ENCODE data around the gene FAM118A. TPM values are rescaled to one million over a fixed set of nuclear protein-coding genes. Genes with fewer than 3 reads are reported as not detected.
A peak's percentile ranks its signal among the peaks of the same experiment; 100 is the strongest.

The FAM118A gene
- total RNA-seq, 1 donor from 2014 or later = 18.3 TPM

DNA sequence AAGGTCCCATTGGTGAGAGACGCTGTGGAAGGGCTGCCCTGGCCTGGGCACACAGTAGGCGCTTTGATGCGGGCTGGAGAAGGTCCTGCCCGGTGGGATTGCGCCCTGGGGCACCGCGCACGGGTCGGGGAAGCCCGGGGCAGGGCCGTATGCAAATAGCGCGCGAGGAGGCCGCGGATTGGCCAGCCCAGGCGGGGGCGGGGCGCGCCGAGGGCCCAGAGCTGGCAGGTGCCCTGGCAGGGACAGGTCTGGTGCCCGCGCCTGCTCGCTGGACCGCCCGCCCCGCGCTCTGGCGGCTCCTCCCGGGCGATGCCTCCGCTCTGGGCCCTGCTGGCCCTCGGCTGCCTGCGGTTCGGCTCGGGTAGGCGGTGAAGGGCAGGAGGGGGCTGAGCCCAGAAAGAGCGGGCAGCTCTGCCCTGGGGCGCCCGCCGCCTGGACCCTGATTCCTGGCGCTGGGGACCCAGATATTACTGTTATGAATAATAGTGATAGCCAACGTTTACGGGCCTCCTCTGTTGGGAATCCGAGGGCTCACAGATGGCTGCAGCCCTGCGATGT, 24.9 kb upstream of the FAM118A start, which contains the start of gene UPK3A:
Gene UPK3A (plus strand): TSS at position 245 of the 558 bp plus-strand sequence. CDS start 65 bp downstream, at position 310.
- TF ChIP-seq, protein P1, sequence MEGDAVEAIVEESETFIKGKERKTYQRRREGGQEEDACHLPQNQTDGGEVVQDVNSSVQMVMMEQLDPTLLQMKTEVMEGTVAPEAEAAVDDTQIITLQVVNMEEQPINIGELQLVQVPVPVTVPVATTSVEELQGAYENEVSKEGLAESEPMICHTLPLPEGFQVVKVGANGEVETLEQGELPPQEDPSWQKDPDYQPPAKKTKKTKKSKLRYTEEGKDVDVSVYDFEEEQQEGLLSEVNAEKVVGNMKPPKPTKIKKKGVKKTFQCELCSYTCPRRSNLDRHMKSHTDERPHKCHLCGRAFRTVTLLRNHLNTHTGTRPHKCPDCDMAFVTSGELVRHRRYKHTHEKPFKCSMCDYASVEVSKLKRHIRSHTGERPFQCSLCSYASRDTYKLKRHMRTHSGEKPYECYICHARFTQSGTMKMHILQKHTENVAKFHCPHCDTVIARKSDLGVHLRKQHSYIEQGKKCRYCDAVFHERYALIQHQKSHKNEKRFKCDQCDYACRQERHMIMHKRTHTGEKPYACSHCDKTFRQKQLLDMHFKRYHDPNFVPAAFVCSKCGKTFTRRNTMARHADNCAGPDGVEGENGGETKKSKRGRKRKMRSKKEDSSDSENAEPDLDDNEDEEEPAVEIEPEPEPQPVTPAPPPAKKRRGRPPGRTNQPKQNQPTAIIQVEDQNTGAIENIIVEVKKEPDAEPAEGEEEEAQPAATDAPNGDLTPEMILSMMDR (IDR thresholded peaks at IDR 0.05; ENCODE audit: insufficient read depth, low read depth, low read length) = no peak
- peak; percentile 74 for TF ChIP-seq EZH2 (IDR thresholded peaks at IDR 0.05; ENCODE audit: insufficient read depth, low read length)
- Mint-ChIP-seq H3K27me3 (ENCODE audit: low read depth, unreplicated experiment) (peaks cover 49% of the 10 kb centered on the region), H3K27ac (ENCODE audit: unreplicated experiment) (no peak within 1 kb of the TSS), H3K4me3 (ENCODE audit: unreplicated experiment) (no peak within 1 kb of the TSS), H3K36me3 (ENCODE audit: low read depth, unreplicated experiment) (no peaks in the 10 kb centered on the region), H3K9me3 (ENCODE audit: unreplicated experiment) (peaks cover 2% of the 10 kb centered on the region), H3K4me1 (ENCODE audit: low read depth, unreplicated experiment) (peaks cover 2% of the 10 kb centered on the region)
- Histone ChIP-seq H3K79me2 (ENCODE audit: insufficient read depth, low read length) (no peaks in the 10 kb centered on the region), H3K27ac (ENCODE audit: low read depth, low read length) (no peak within 1 kb of the TSS), H3K9ac (ENCODE audit: low read length) (no peak within 1 kb of the TSS), H3K4me3 (ENCODE audit: insufficient read depth, low read depth, low read length) (peak within 1 kb of the TSS; percentile 5), H2AFZ (ENCODE audit: low read depth, low read length) (no peak within 1 kb of the TSS), H3K9me3 (ENCODE audit: insufficient read depth, low read depth, low read length) (no peaks in the 10 kb centered on the region), H3K27me3 (ENCODE audit: insufficient read depth, low read length) (peaks cover 38% of the 10 kb centered on the region), H4K20me1 (ENCODE audit: insufficient read depth, low read length) (no peaks in the 10 kb centered on the region), H3K36me3 (ENCODE audit: insufficient read depth, low read length) (no peaks in the 10 kb centered on the region), H3K4me1 (ENCODE audit: insufficient read depth, low read length) (peaks cover 9% of the 10 kb centered on the region), H3K4me2 (ENCODE audit: low read length) (peak within 1 kb of the TSS; percentile 77)
- FAIRE-seq = no peak
- no peak for DNase-seq (ENCODE audit: low read depth)

DNA sequence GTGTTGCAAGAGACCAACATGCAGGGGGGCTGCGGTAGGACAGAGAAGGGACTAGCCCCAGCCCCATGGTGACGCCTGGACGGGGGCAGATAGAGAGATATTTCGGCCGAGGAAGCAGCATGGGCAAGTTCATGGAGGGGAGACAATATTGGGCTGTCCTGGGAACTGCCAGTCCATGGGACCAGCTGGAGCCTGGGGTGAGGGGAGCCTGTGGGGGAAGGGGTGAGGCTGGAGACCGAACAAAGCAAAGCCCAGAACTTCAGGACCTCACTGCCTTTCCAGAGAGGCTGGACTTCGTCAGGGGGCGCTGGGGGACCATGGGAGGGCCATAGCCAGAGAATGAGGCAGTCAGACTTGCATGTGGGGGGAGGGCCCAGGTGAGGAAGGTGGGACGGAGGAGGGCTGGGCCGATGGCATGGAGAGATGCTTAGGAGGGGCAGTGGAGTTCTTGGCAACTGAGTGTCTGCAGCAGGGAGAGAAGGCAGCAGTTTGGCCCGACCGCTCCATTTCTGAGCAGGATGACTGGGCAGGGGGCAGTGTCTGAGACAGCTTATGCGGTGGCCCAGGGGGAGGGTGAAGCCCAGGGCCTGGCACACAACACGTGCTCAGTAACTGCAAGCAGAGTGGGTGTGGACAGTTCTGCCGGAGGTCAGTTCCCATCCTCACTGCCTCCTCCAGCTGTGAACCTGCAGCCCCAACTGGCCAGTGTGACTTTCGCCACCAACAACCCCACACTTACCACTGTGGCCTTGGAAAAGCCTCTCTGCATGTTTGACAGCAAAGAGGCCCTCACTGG, 24.3 kb upstream of the FAM118A start:
- no peak for FAIRE-seq
- TF ChIP-seq, protein P1 (IDR thresholded peaks at IDR 0.05; ENCODE audit: insufficient read depth, low read depth, low read length) = no peak
- no peak for TF ChIP-seq EZH2 (IDR thresholded peaks at IDR 0.05; ENCODE audit: insufficient read depth, low read length)
- Histone ChIP-seq H3K27me3 (ENCODE audit: insufficient read depth, low read length) (peaks cover 38% of the 10 kb centered on the region), H2AFZ (ENCODE audit: low read depth, low read length) (no peak overlapping the region), H3K9me3 (ENCODE audit: insufficient read depth, low read depth, low read length) (no peaks in the 10 kb centered on the region), H3K4me1 (ENCODE audit: insufficient read depth, low read length) (peaks cover 9% of the 10 kb centered on the region), H4K20me1 (ENCODE audit: insufficient read depth, low read length) (no peaks in the 10 kb centered on the region), H3K4me2 (ENCODE audit: low read length) (peak overlapping the region; percentile 77), H3K4me3 (ENCODE audit: insufficient read depth, low read depth, low read length) (peak overlapping the region; percentile 5), H3K79me2 (ENCODE audit: insufficient read depth, low read length) (no peaks in the 10 kb centered on the region), H3K36me3 (ENCODE audit: insufficient read depth, low read length) (no peaks in the 10 kb centered on the region), H3K9ac (ENCODE audit: low read length) (no peak overlapping the region), H3K27ac (ENCODE audit: low read depth, low read length) (no peak overlapping the region)
- H3K27ac Mint-ChIP-seq (ENCODE audit: unreplicated experiment) = no peak overlapping the region
- no peak for DNase-seq (ENCODE audit: low read depth)
- no peak overlapping the region for H3K4me3 Mint-ChIP-seq (ENCODE audit: unreplicated experiment)
- no peaks in the 10 kb centered on the region for H3K4me1 Mint-ChIP-seq (ENCODE audit: low read depth, unreplicated experiment)
- H3K27me3 Mint-ChIP-seq (ENCODE audit: low read depth, unreplicated experiment) = peaks cover 50% of the 10 kb centered on the region
- H3K36me3 Mint-ChIP-seq (ENCODE audit: low read depth, unreplicated experiment) = no peaks in the 10 kb centered on the region
- H3K9me3 Mint-ChIP-seq (ENCODE audit: unreplicated experiment) = peaks cover 2% of the 10 kb centered on the region

Measured in astrocyte (in vitro differentiated cells and primary cell).